H1 (cell line): ENCODE results near the gene NAV2. TPM values are rescaled to one million over a fixed set of nuclear protein-coding genes. Genes with fewer than 3 reads are reported as not detected.

Experiments
- CTCF ChIA-PET: fragments of 300-600 bp; sonication (Branson Sonifier 250); formaldehyde crosslinking; loops from one replicate; lab custom pipeline; 2021; ENCODE audit not compliant: partially characterized antibody; lab: Charles Lee
- POLR2A ChIA-PET: fragments of 300-600 bp; sonication (Branson Sonifier 250); formaldehyde crosslinking; loops from one replicate; lab custom pipeline; 2021; ENCODE audit warnings: inconsistent platforms; ENCODE audit not compliant: partially characterized antibody; lab: Charles Lee
- DNase-seq, 2 experiments: peaks; one replicate each; pipeline versions ENCODE4 v3.0.0 to v3.0.0-alpha.2; 2010 to 2022; ENCODE audit warnings: low spot score in 2 of 2, low read depth in 1 of 2, mixed read lengths in 1 of 2
- FAIRE-seq: peaks from 2 replicates; lab custom pipeline; 2011; peaks lifted over from hg19 to GRCh38; lab: Jason Lieb, UNC
- H2AFZ ChIP-seq: 2 replicates; pipeline ENCODE4 v1.8.1; 2012; ENCODE audit warnings: low read length, inconsistent platforms
- H2AK5ac ChIP-seq: 2 replicates; pipeline ENCODE4 v1.6.1; 2013; ENCODE audit warnings: low read depth, low read length
- H2BK120ac ChIP-seq: replicated peaks from 2 replicates; pipeline ENCODE3; 2013; ENCODE audit warnings: low read depth, low read length, inconsistent platforms
- H2BK12ac ChIP-seq: 2 replicates; pipeline ENCODE4 v1.6.1; 2013; ENCODE audit warnings: low read depth, low read length
- H2BK15ac ChIP-seq: 2 replicates; pipeline ENCODE4 v1.6.1; 2013; ENCODE audit warnings: low read length
- H2BK20ac ChIP-seq: 2 replicates; pipeline ENCODE4 v1.6.1; 2013; ENCODE audit warnings: low read length
- H2BK5ac ChIP-seq: 2 replicates; pipeline ENCODE4 v1.6.1; 2013; ENCODE audit warnings: low read depth, low read length
- H3K14ac ChIP-seq: 2 replicates; pipeline ENCODE4 v1.6.1; 2013; ENCODE audit warnings: inconsistent platforms; ENCODE audit not compliant: insufficient read length
- H3K18ac ChIP-seq: 2 replicates; pipeline ENCODE4 v1.6.1; 2013; ENCODE audit warnings: low read length; ENCODE audit errors: extremely low read depth
- H3K23ac ChIP-seq: 2 replicates; pipeline ENCODE4 v1.6.1; 2013; ENCODE audit warnings: inconsistent platforms; ENCODE audit not compliant: insufficient read length
- H3K23me2 ChIP-seq: 2 replicates; pipeline ENCODE4 v1.6.1; 2013; ENCODE audit warnings: low read depth, low read length
- H3K27ac ChIP-seq: 2 replicates; pipeline ENCODE4 v1.6.1; 2011; ENCODE audit warnings: low read depth, low read length, inconsistent platforms
- H3K27me3 ChIP-seq, 4 experiments: replicated peaks in 1 of 4; 1 replicate in 1 of 4; 2 replicates in 3 of 4; pipeline versions ENCODE4 v1.6.1 to v1.8.1; 2011 to 2013; ENCODE audit warnings: low read length in 3 of 4, mild to moderate bottlenecking in 3 of 4, inconsistent platforms in 2 of 4, mixed read lengths in 2 of 4, moderate library complexity in 1 of 4; ENCODE audit not compliant: control insufficient read depth in 3 of 4, insufficient read depth in 3 of 4; ENCODE audit errors: extremely low read depth in 1 of 4
- H3K36me3 ChIP-seq, 4 experiments: 2 replicates each; pipeline versions ENCODE4 v1.6.1 to v1.8.1; 2011 to 2013; ENCODE audit warnings: mild to moderate bottlenecking in 4 of 4, low read length in 3 of 4, moderate library complexity in 2 of 4, control low read depth in 1 of 4, inconsistent platforms in 1 of 4; ENCODE audit not compliant: insufficient read depth in 4 of 4, control insufficient read depth in 2 of 4
- H3K4ac ChIP-seq: replicated peaks from 2 replicates; pipeline ENCODE3; 2013; ENCODE audit warnings: low read length, low read depth, mixed read lengths, inconsistent platforms; ENCODE audit not compliant: insufficient read length
- H3K4me1 ChIP-seq, 4 experiments: replicated peaks in 1 of 4; 1 replicate in 1 of 4; 2 replicates in 3 of 4; pipeline versions ENCODE4 v1.6.1 to v1.8.1; 2011 to 2013; ENCODE audit warnings: low read length in 3 of 4, inconsistent platforms in 2 of 4, mixed read lengths in 1 of 4; ENCODE audit not compliant: insufficient read depth in 4 of 4, control insufficient read depth in 3 of 4
- H3K4me2 ChIP-seq, 2 experiments: 2 replicates each; pipeline versions ENCODE4 v1.6.1 to v1.8.1; 2011 to 2013; ENCODE audit warnings: low read depth in 2 of 2, low read length in 2 of 2, control low read depth in 1 of 2, inconsistent platforms in 1 of 2, mild to moderate bottlenecking in 1 of 2; ENCODE audit not compliant: insufficient read depth in 1 of 2
- H3K4me3 ChIP-seq, 4 experiments: fragments of 200-600, 300-600 bp in 1 of 4; sonication (generic), shearing (Covaris generic), sonication (Bioruptor Twin) in 1 of 4; 2 replicates each; pipeline versions ENCODE4 v1.5.1 to v1.8.1; 2011 to 2016; ENCODE audit warnings: low read length in 4 of 4, low read depth in 3 of 4, control low read depth in 2 of 4, inconsistent platforms in 2 of 4, mild to moderate bottlenecking in 2 of 4, mixed read lengths in 1 of 4, moderate library complexity in 1 of 4; ENCODE audit not compliant: insufficient read depth in 2 of 4; ENCODE audit errors: extremely low read depth in 1 of 4
- H3K56ac ChIP-seq: replicated peaks from 2 replicates; pipeline ENCODE3; 2013; ENCODE audit warnings: low read depth, mild to moderate bottlenecking, mixed read lengths, low read length, inconsistent platforms; ENCODE audit not compliant: insufficient read length
- H3K79me1 ChIP-seq: 2 replicates; pipeline ENCODE4 v1.6.1; 2013; ENCODE audit warnings: low read depth, low read length, control low read depth
- H3K79me2 ChIP-seq, 2 experiments: 2 replicates each; pipeline versions ENCODE4 v1.6.1 to v1.8.1; 2012 to 2013; ENCODE audit warnings: low read length in 2 of 2, mild to moderate bottlenecking in 2 of 2, inconsistent platforms in 1 of 2; ENCODE audit not compliant: insufficient read depth in 2 of 2, control insufficient read depth in 1 of 2
- H3K9ac ChIP-seq, 4 experiments: replicated peaks in 1 of 4; 1 replicate in 1 of 4; 2 replicates in 3 of 4; pipeline versions ENCODE4 v1.6.1 to v1.8.1; 2011 to 2013; ENCODE audit warnings: low read depth in 3 of 4, low read length in 3 of 4, control low read depth in 2 of 4, mild to moderate bottlenecking in 2 of 4, moderate library complexity in 2 of 4, inconsistent platforms in 1 of 4; ENCODE audit errors: extremely low read depth in 1 of 4
- H3K9me3 ChIP-seq, 2 experiments: 2 replicates each; pipeline versions ENCODE4 v1.6.1 to v1.8.1; 2012 to 2013; ENCODE audit warnings: mild to moderate bottlenecking in 2 of 2, moderate library complexity in 2 of 2, control low read depth in 1 of 2, inconsistent platforms in 1 of 2, low read depth in 1 of 2, low read length in 1 of 2, mixed read lengths in 1 of 2; ENCODE audit not compliant: insufficient read depth in 2 of 2
- H4K20me1 ChIP-seq, 2 experiments: replicated peaks in 1 of 2; 2 replicates each; pipeline versions ENCODE3 to v1.8.1; 2011 to 2013; ENCODE audit warnings: inconsistent platforms in 2 of 2, low read length in 2 of 2, mild to moderate bottlenecking in 1 of 2; ENCODE audit not compliant: insufficient read depth in 2 of 2, control insufficient read depth in 1 of 2
- H4K5ac ChIP-seq: 2 replicates; pipeline ENCODE4 v1.6.1; 2013; ENCODE audit warnings: low read length, low read depth, mixed read lengths, inconsistent platforms; ENCODE audit not compliant: insufficient read length
- H4K8ac ChIP-seq: 2 replicates; pipeline ENCODE4 v1.8.0; 2013; ENCODE audit warnings: mild to moderate bottlenecking, moderate library complexity, low read length, inconsistent platforms; ENCODE audit not compliant: insufficient read depth; ENCODE audit errors: extremely low read depth
- H4K91ac ChIP-seq: replicated peaks from 2 replicates; pipeline ENCODE3; 2013; ENCODE audit warnings: low read length, mixed read lengths, inconsistent platforms; ENCODE audit not compliant: insufficient read length
- ATF3 ChIP-seq: IDR thresholded peaks from 2 replicates; pipeline ENCODE4 v1.6.1; 2011; ENCODE audit warnings: low read depth, mild to moderate bottlenecking, low read length; ENCODE audit not compliant: insufficient read depth
- BCL11A ChIP-seq, 2 experiments: IDR thresholded peaks; one replicate each; pipeline ENCODE4 v1.6.1; 2011; ENCODE audit warnings: low read depth in 2 of 2, low read length in 2 of 2, mild to moderate bottlenecking in 2 of 2
- CREB1 ChIP-seq: IDR thresholded peaks from 2 replicates; pipeline ENCODE4 v1.6.1; 2012; ENCODE audit warnings: inconsistent platforms
- EP300 ChIP-seq, 2 experiments: IDR thresholded peaks; 1 replicate in 1 of 2; 2 replicates in 1 of 2; pipeline ENCODE4 v1.6.1; 2011 to 2012; ENCODE audit warnings: low read depth in 2 of 2, low read length in 2 of 2, mild to moderate bottlenecking in 2 of 2, borderline replicate concordance in 1 of 2, inconsistent platforms in 1 of 2, moderate library complexity in 1 of 2
- EZH2 ChIP-seq: fragments of 200-600 bp; sonication (generic); IDR thresholded peaks from 2 replicates; pipeline ENCODE4 v1.7.1; 2012; ENCODE audit warnings: low read depth, mild to moderate bottlenecking, moderate library complexity, low read length, inconsistent platforms; ENCODE audit not compliant: severe bottlenecking
- JUND ChIP-seq: IDR thresholded peaks from 2 replicates; pipeline ENCODE4 v1.6.1; 2011; ENCODE audit warnings: mild to moderate bottlenecking, improper control_type of control experiment, low read length
- KDM5A ChIP-seq: fragments of 200-600 bp; IDR thresholded peaks from 2 replicates; pipeline ENCODE4 v1.7.1; 2012; ENCODE audit warnings: mild to moderate bottlenecking, low read length, inconsistent platforms, mixed read lengths
- NANOG ChIP-seq: IDR thresholded peaks from 2 replicates; pipeline ENCODE4 v1.6.1; 2011; ENCODE audit warnings: low read length, low read depth, mild to moderate bottlenecking, inconsistent platforms; ENCODE audit not compliant: insufficient read depth, poor library complexity, severe bottlenecking
- POU5F1 ChIP-seq: IDR thresholded peaks from 2 replicates; pipeline ENCODE4 v1.6.1; 2011; ENCODE audit warnings: low read depth, mild to moderate bottlenecking, low read length, moderate library complexity
- SAP30 ChIP-seq: fragments of 300-600 bp; sonication (generic); IDR thresholded peaks from 2 replicates; pipeline ENCODE4 v1.7.1; 2012; ENCODE audit warnings: low read length, moderate library complexity, mild to moderate bottlenecking, inconsistent platforms; ENCODE audit not compliant: insufficient read depth, insufficient replicate concordance
- SIN3A ChIP-seq, 2 experiments: IDR thresholded peaks in 1 of 2; conservative IDR thresholded peaks in 1 of 2; 2 replicates each; pipeline ENCODE4 v1.6.1; 2011 to 2012; ENCODE audit warnings: low read length in 2 of 2, improper control_type of control experiment in 1 of 2, low read depth in 1 of 2, mild to moderate bottlenecking in 1 of 2
- SUZ12 ChIP-seq: fragments of 200-600 bp; sonication (generic); IDR thresholded peaks from 2 replicates; pipeline ENCODE4 v1.6.1; 2012; ENCODE audit warnings: mild to moderate bottlenecking, inconsistent platforms, low read length, moderate library complexity, mixed read lengths
- WGBS, 2 experiments: shearing (Covaris generic) in 1 of 2; methylation state at CpG; one replicate each; pipeline versions ENCODE4 v1.1.6 to v1.1.7; 2013 to 2015; ENCODE audit warnings: low lambda C conversion rate in 2 of 2, mixed read lengths in 2 of 2, inconsistent platforms in 1 of 2, low coverage in 1 of 2, missing lambda C conversion rate in 1 of 2; ENCODE audit not compliant: insufficient replicate concordance in 2 of 2, insufficient coverage in 1 of 2, insufficient read length in 1 of 2; ENCODE audit errors: extremely low coverage in 1 of 2, missing lambda C conversion rate in 1 of 2; 5-methylcytosine and 5-hydroxymethylcytosine counted together
- polyA plus RNA-seq, 7 experiments: library from polyadenylated mRNA; depleted of rRNA in 3 of 7; stranded (reverse) in 5 of 7; unstranded in 2 of 7; fragments of >200 nt in 5 of 7; fragments of 200-250 nt in 2 of 7; gene quantifications; 1 replicate in 5 of 7; 2 replicates in 1 of 7; 4 replicates in 1 of 7; pipeline versions ENCODE4 v1.2.1 to v1.2.3, GENCODE V29; 2011 to 2013; ENCODE audit warnings: missing spikeins in 2 of 7, mixed read lengths in 2 of 7
- total RNA-seq: library from RNA; stranded (reverse); fragmentation: NEBNext Ultra II Directional; extraction: Animal tissue kit (Norgen Biotek cat#: 25700); gene quantifications from 2 replicates; pipeline ENCODE4 v1.2.1, GENCODE V29; 2021

Gene NAV2
- total and polyA plus RNA-seq, 2 of the 8 experiments (the other 6 are each of a cell fraction or from before 2014, with no cell fraction given), result 35.6 to 73.6 TPM

GRCh38 chr11:19789245-19789644, 76.6 kb downstream of the NAV2 start:
- Histone ChIP-seq H3K9me3 (no peaks in the 10 kb centered on the region), H3K27ac (no peak overlapping the region), H2BK20ac (no peak overlapping the region), H3K36me3 (0 out of 8 replicates have a peak, but pooled peaks cover 0 to 4% (median 0%) of the 10 kb centered on the region in 4 experiments), H4K20me1 (peaks cover 5 to 14% of the 10 kb centered on the region in 2 experiments), H4K91ac (no peak overlapping the region), H3K79me1 (no peaks in the 10 kb centered on the region; the same call in 1 of the 2 replicates), H2AK5ac (no peak overlapping the region), H3K56ac (no peak overlapping the region), H2BK5ac (no peak overlapping the region), H4K5ac (no peak overlapping the region), H4K8ac (no peak overlapping the region), H3K23me2 (no peaks in the 10 kb centered on the region), H3K4me3 (no peak overlapping the region), H3K4me1 (peaks cover 5 to 25% (median 16%) of the 10 kb centered on the region in 4 experiments), H3K79me2 (peaks cover 3 to 96% of the 10 kb centered on the region in 2 experiments; a peak in 3 of 4 replicates), H3K9ac (no peak overlapping the region), H2BK12ac (no peak overlapping the region), H3K14ac (no peak overlapping the region), H3K4me2 (no peak overlapping the region), H3K23ac (no peak overlapping the region), H2AFZ (no peak overlapping the region), H3K18ac (no peak overlapping the region), H3K27me3 (no peaks in the 10 kb centered on the region), H2BK120ac (no peak overlapping the region), H2BK15ac (no peak overlapping the region), H3K4ac (no peak overlapping the region)
- FAIRE-seq (no peak), DNase-seq (no peak)
- WGBS, 2 experiments, result 96% methylated on average over 6 of the region's 6 CpGs; no CpG with 5 or more reads in 1 of the 2 experiments
- ChIA-PET POLR2A (interaction anchor here (3.8 kb wide), 1 partner anchor 11 kb away, joined by 21 read pairs; no protein-coding TSS in a partner anchor), CTCF (interaction anchor here (0.9 to 3.8 kb wide), 4 partner anchors 11 to 114 kb away, joined by 3 to 25 read pairs (median 11); no protein-coding TSS in a partner anchor)
- TF ChIP-seq POU5F1, result no peak
- no peak for TF ChIP-seq SUZ12
- TF ChIP-seq CREB1, result no peak
- TF ChIP-seq KDM5A, result no peak
- no peak for TF ChIP-seq EZH2
- TF ChIP-seq SIN3A (conservative IDR thresholded peaks at IDR 0.05 in 1 of 2, IDR thresholded peaks at IDR 0.05 in 1 of 2; ENCODE audit: low read depth in 1 of 2, low read length in 2 of 2), result no peak
- no peak for TF ChIP-seq BCL11A (IDR thresholded peaks at IDR 0.05; ENCODE audit: low read depth in 2 of 2, low read length in 2 of 2)
- TF ChIP-seq ATF3, result no peak
- no peak for TF ChIP-seq NANOG
- TF ChIP-seq EP300 (IDR thresholded peaks at IDR 0.05; ENCODE audit: borderline replicate concordance in 1 of 2, low read depth in 2 of 2, low read length in 2 of 2), result no peak
- no peak for TF ChIP-seq JUND
- TF ChIP-seq SAP30, result no peak
